GM23248 (cell line): ENCODE data around the gene SLC6A5. TPM values are rescaled to one million over a fixed set of nuclear protein-coding genes. Genes with fewer than 3 reads are reported as not detected.
A peak's percentile ranks its signal among the peaks of the same experiment; 100 is the strongest.
"Not testable (repeated sequence)": the region's sequence is repeated elsewhere in the genome, so short reads cannot be mapped to it uniquely, and the experiment has no call there.

Experiments
- DNase-seq: peaks from one replicate; pipeline ENCODE4 v3.0.0-alpha.2; 2015
- H2AFZ ChIP-seq: fragments of 200-600 bp; sonication (generic); 2 replicates; pipeline ENCODE4 v1.6.1; 2016; ENCODE audit warnings: antibody characterized with exemption
- H3F3A ChIP-seq: fragments of 200-600 bp; sonication (generic); 2 replicates; pipeline ENCODE4 v1.6.1; 2016; ENCODE audit warnings: mild to moderate bottlenecking, antibody characterized with exemption, mixed run types; ENCODE audit not compliant: insufficient read depth
- H3K27ac ChIP-seq: fragments of 200-600 bp; sonication (generic); 2 replicates; pipeline ENCODE4 v1.5.1; 2016; ENCODE audit warnings: mild to moderate bottlenecking
- H3K27me3 ChIP-seq: fragments of 200-600 bp; sonication (generic); replicated peaks from 2 replicates; pipeline ENCODE4 v1.6.1; 2016; ENCODE audit warnings: mild to moderate bottlenecking; ENCODE audit not compliant: insufficient read depth
- H3K36me3 ChIP-seq: fragments of 200-600 bp; sonication (generic); 2 replicates; pipeline ENCODE4 v1.6.1; 2016; ENCODE audit warnings: low read depth, mild to moderate bottlenecking
- H3K4me1 ChIP-seq: fragments of 200-600 bp; sonication (generic); 2 replicates; pipeline ENCODE4 v1.6.1; 2016; ENCODE audit warnings: mild to moderate bottlenecking; ENCODE audit not compliant: insufficient read depth
- H3K4me2 ChIP-seq: fragments of 200-600 bp; sonication (generic); one replicate; pipeline ENCODE4 v1.6.1; 2016; ENCODE audit warnings: mild to moderate bottlenecking; ENCODE audit not compliant: unreplicated experiment
- H3K4me3 ChIP-seq: fragments of 200-600 bp; sonication (generic); 2 replicates; pipeline ENCODE4 v1.5.1; 2016; ENCODE audit warnings: mild to moderate bottlenecking
- H3K79me2 ChIP-seq: fragments of 200-600 bp; sonication (generic); 2 replicates; pipeline ENCODE4 v1.6.1; 2016; ENCODE audit warnings: mild to moderate bottlenecking; ENCODE audit not compliant: insufficient read depth
- H3K9ac ChIP-seq: fragments of 200-600 bp; sonication (generic); 2 replicates; pipeline ENCODE4 v1.6.1; 2016; ENCODE audit warnings: mild to moderate bottlenecking
- H3K9me2 ChIP-seq: fragments of 200-600 bp; sonication (generic); 2 replicates; pipeline ENCODE4 v1.6.1; 2016; ENCODE audit warnings: mixed run types, mild to moderate bottlenecking, moderate library complexity; ENCODE audit not compliant: insufficient read depth
- H3K9me3 ChIP-seq: fragments of 200-600 bp; sonication (generic); one replicate; pipeline ENCODE4 v1.6.1; 2017; ENCODE audit warnings: low read depth
- H4K20me1 ChIP-seq: fragments of 200-600 bp; sonication (generic); 2 replicates; pipeline ENCODE4 v1.6.0; 2016; ENCODE audit not compliant: insufficient read depth
- EZH2 ChIP-seq: fragments of 200-600 bp; sonication (generic); IDR thresholded peaks from 2 replicates; pipeline ENCODE4 v1.6.1; 2018; ENCODE audit warnings: antibody characterized with exemption, mild to moderate bottlenecking; ENCODE audit not compliant: insufficient read depth, poor library complexity, severe bottlenecking
- EZH2phosphoT487 ChIP-seq: fragments of 200-600 bp; sonication (generic); IDR thresholded peaks from 2 replicates; pipeline ENCODE4 v1.6.1; 2018; ENCODE audit warnings: antibody characterized with exemption, moderate library complexity, mild to moderate bottlenecking, low read depth; ENCODE audit not compliant: insufficient read depth
- WGBS, 2 experiments: methylation state at CpG; one replicate each; pipeline ENCODE4 v1.1.6; 2015 to 2017; ENCODE audit warnings: low lambda C conversion rate in 2 of 2, low coverage in 1 of 2; ENCODE audit errors: missing lambda C conversion rate in 2 of 2; 5-methylcytosine and 5-hydroxymethylcytosine counted together
- in situ Hi-C: fragments of 300-500 bp; cut with MboI; formaldehyde crosslinking; loops from 2 replicates; pipeline ENCODE4 v1.15.0; 2020
- polyA plus RNA-seq: library from polyadenylated mRNA; unstranded; fragments of >200 nt; fragmentation: Nextera tagmentation; extraction: Ambion mirVana; gene quantifications from 2 replicates; pipeline ENCODE4 v1.2.1, GENCODE V29; 2016
- total RNA-seq: library from RNA; depleted of rRNA; stranded (reverse); fragments of >200 nt; shearing (Covaris generic); gene quantifications from 2 replicates; pipeline ENCODE4 v1.2.3, GENCODE V29; 2014; rRNA removed

The SLC6A5 gene
- not detected in 2 replicates for total RNA-seq
- polyA plus RNA-seq = not detected in 2 replicates

DNA sequence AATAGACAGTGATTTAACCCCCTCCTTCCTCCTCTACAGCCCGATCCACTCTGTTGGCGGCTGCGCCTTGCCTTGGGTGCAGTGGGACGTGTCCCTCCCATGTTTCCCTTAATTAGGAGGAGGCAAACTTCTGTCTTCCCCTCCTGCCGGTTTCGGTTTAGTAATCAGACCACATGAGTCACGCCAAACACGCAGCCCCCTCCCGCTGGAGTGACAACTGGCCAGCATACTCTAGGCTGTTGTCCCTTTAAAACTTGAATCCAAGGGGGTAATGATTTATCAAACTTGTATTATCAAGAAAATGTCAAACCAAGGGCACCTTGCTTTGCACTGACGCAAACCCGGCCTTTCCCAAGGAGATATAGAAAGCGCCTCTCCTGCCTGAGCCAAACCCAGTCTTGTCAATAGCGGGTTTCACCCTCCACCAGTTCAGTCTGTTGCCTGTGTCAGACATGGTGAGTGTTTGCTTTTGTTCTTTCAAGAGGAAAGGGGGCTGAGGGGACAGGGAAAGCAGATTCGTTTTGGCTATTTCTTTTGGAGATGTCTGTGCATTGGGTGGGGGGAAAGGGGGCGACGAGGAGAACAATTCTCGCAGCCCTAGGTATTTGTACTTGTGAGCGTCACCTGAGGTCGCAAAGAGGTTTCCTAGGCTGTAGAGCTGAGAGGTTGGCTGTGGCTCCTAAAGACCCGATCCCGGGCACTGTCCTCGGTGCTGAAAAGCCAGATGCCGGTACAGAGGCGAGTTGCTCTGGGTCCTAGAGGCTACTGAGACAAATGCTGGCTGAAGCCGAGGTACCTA is at the start of gene SLC6A5:
Gene SLC6A5, plus strand, starts transcription at position 388 of the 799 bp plus-strand sequence. Its CDS starts 65 bp downstream, at position 453.
- H3K9me3 ChIP-seq = no peaks in the 10 kb centered on the region
- no peak within 1 kb of the TSS for H2AFZ ChIP-seq
- H3K27ac ChIP-seq = no peak within 1 kb of the TSS
- no peaks in the 10 kb centered on the region for H3K36me3 ChIP-seq
- H3K79me2 ChIP-seq = no peaks in the 10 kb centered on the region
- DNase-seq = peak; percentile 52
- H3K27me3 ChIP-seq = peaks cover 92% of the 10 kb centered on the region
- no peaks in the 10 kb centered on the region for H3K9me2 ChIP-seq
- TF ChIP-seq EZH2 (no peak), EZH2phosphoT487 (no peak)
- no peak within 1 kb of the TSS for H3K4me3 ChIP-seq
- 8% methylated on average over 25 of the region's 25 CpGs for WGBS, 2 experiments
- H3K9ac ChIP-seq = no peak within 1 kb of the TSS
- no peak within 1 kb of the TSS for H3K4me2 ChIP-seq
- no peaks in the 10 kb centered on the region for H3F3A ChIP-seq
- H4K20me1 ChIP-seq = no peaks in the 10 kb centered on the region
- in situ Hi-C loops = no loop called here
- no peaks in the 10 kb centered on the region for H3K4me1 ChIP-seq

DNA sequence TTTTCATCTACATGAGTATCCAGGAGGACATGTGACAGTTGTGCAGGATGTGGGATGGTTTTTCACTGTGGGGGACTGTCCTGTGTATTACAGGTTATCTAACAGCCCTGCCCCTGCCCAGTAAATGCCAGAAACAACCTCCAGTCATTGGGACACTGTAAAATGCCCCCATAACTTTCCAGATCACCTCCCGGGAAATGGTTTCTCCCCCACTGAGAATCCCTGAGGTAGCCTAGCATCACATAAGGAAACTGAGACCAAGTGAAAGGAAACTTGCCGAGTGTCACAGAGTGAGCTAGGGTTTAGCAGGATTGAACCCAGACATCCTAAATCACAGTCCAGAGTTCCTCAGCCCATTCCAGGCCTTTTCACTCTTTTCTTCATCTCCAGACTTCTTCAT is 48.3 kb upstream of the SLC6A5 start:
- in situ Hi-C loops = no loop called here
- Histone ChIP-seq H3K9me2 (no peaks in the 10 kb centered on the region), H3K79me2 (no peaks in the 10 kb centered on the region), H3K9me3 (no peaks in the 10 kb centered on the region), H3K4me2 (no peak overlapping the region), H3K9ac (no peak overlapping the region), H3K36me3 (no peaks in the 10 kb centered on the region), H3K27me3 (no peaks in the 10 kb centered on the region), H4K20me1 (no peaks in the 10 kb centered on the region), H3K4me1 (no peaks in the 10 kb centered on the region), H2AFZ (no peak overlapping the region), H3K4me3 (no peak overlapping the region), H3K27ac (no peak overlapping the region), H3F3A (no peaks in the 10 kb centered on the region)
- no peak for TF ChIP-seq EZH2
- TF ChIP-seq EZH2phosphoT487 = no peak
- WGBS, 2 experiments = 12 to 33% methylated on average over 2 of the region's 2 CpGs
- DNase-seq = no peak

GRCh38 chr11:20555783-20556182 is 43.6 kb upstream of the SLC6A5 start:
- Histone ChIP-seq H4K20me1 (no peaks in the 10 kb centered on the region), H3K4me2 (no peak overlapping the region), H3K27ac (no peak overlapping the region), H3K27me3 (no peaks in the 10 kb centered on the region), H3K9ac (no peak overlapping the region), H3K36me3 (no peaks in the 10 kb centered on the region), H3K9me2 (no peaks in the 10 kb centered on the region), H3K4me3 (no peak overlapping the region), H3K9me3 (no peaks in the 10 kb centered on the region), H3K4me1 (no peaks in the 10 kb centered on the region), H2AFZ (no peak overlapping the region), H3F3A (no peaks in the 10 kb centered on the region), H3K79me2 (no peaks in the 10 kb centered on the region)
- TF ChIP-seq EZH2phosphoT487 (no peak), EZH2 (no peak)
- DNase-seq = no peak
- in situ Hi-C loops = no loop called here
- 0 to 7% methylated on average over 3 of the region's 3 CpGs for WGBS, 2 experiments

DNA sequence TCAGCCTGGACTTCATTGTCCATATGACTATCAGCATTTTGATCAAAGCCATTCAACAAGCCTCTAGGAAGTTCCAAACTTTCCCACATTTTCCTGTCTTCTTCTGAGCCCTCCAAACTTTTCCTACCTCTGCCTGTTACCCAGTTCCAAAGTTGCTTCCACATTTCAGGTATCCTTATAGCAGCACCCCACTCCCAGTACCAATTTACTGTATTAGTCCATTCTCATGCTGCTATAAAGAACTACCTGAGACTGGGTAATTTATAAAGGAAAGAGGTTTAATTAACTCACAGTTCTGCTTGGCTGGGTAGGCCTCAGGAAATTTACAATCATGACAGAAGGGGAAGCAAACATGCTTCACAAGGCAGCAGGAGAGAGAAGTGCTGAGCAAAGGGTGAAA is 43.0 kb upstream of the SLC6A5 start:
- H3K4me1 ChIP-seq, H3K9ac ChIP-seq, H3K36me3 ChIP-seq, H3K4me3 ChIP-seq, H3K9me3 ChIP-seq, H3K9me2 ChIP-seq, H4K20me1 ChIP-seq, H3K4me2 ChIP-seq, in situ Hi-C loops, H3F3A ChIP-seq, H3K79me2 ChIP-seq, H3K27me3 ChIP-seq, DNase-seq, H2AFZ ChIP-seq, H3K27ac ChIP-seq: not testable (repeated sequence)
